ENCODE data around the gene RBKS. TPM values are rescaled to one million over a fixed set of nuclear protein-coding genes. Genes with fewer than 3 reads are reported as not detected.
"Not testable (repeated sequence)": the region's sequence is repeated elsewhere in the genome, so short reads cannot be mapped to it uniquely, and the experiment has no call there.

The RBKS gene
- total RNA-seq, 1 donor from 2014 or later = 1.6 TPM

DNA sequence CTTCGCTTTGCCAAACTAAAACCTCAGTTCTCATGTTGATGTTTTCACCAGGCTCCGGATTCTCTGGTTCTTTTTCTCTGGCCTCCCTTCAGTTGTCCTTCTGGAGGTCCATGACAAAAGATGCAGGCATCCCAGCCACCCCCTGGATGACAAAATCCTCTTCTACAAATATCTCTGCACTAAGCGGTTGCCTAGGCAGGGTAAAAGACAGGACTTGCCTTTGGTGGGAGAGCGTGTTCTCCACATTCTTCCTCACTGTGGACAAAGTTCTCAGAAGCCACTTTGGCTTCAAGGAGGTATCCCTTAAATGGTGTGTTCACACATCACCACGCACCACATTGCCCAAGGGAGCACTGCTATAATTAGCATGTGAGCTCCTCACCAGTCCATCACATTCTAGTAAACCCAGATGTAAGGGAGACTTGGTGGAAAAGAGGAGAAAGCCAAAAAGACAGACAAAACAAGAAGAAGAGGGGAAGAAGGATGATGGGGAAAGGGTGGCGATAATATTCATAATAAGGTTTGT is 142.3 kb downstream of the RBKS start:
- Histone ChIP-seq H3K27me3 (ENCODE audit: insufficient read depth, low read length) (no peaks in the 10 kb centered on the region), H3K4me3 (ENCODE audit: insufficient read depth, low read depth, low read length) (no peak overlapping the region), H3K79me2 (ENCODE audit: insufficient read depth, low read length) (no peaks in the 10 kb centered on the region), H3K4me1 (ENCODE audit: insufficient read depth, low read length) (no peaks in the 10 kb centered on the region), H2AFZ (ENCODE audit: low read depth, low read length) (no peak overlapping the region), H4K20me1 (ENCODE audit: insufficient read depth, low read length) (no peaks in the 10 kb centered on the region), H3K4me2 (ENCODE audit: low read length) (no peak overlapping the region), H3K9ac (ENCODE audit: low read length) (no peak overlapping the region), H3K36me3 (ENCODE audit: insufficient read depth, low read length) (no peaks in the 10 kb centered on the region), H3K9me3 (ENCODE audit: insufficient read depth, low read depth, low read length) (no peaks in the 10 kb centered on the region), H3K27ac (ENCODE audit: low read depth, low read length) (no peak overlapping the region)
- no peak for FAIRE-seq
- Mint-ChIP-seq H3K27me3 (ENCODE audit: low read depth, unreplicated experiment) (no peaks in the 10 kb centered on the region), H3K36me3 (ENCODE audit: low read depth, unreplicated experiment) (peaks cover 1% of the 10 kb centered on the region), H3K4me1 (ENCODE audit: low read depth, unreplicated experiment) (peaks cover 7% of the 10 kb centered on the region), H3K27ac (ENCODE audit: unreplicated experiment) (no peak overlapping the region), H3K9me3 (ENCODE audit: unreplicated experiment) (peaks cover 12% of the 10 kb centered on the region), H3K4me3 (ENCODE audit: unreplicated experiment) (no peak overlapping the region)
- TF ChIP-seq EZH2 (IDR thresholded peaks at IDR 0.05; ENCODE audit: insufficient read depth, low read length) = no peak
- TF ChIP-seq CTCF (IDR thresholded peaks at IDR 0.05; ENCODE audit: insufficient read depth, low read depth, low read length) = no peak
- no peak for DNase-seq (ENCODE audit: low read depth)

DNA sequence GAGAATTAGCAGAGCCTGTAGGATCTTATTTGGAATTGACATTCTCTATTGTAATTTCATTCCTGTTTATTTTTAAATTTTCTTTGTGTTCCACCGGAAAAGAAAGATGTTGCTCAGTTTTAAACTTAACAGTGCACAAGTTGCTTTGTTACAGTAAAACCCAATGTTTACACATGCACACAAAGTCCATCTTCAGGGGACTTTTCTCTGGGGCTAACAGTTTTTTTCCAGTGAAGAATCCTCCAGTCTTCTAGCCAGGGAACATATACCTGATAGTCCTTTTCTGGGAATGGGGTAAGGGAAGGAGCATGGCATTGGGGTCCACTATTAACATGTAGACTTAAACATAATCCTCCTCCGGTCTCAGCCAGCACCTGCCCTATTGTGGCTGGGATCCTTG is 143.9 kb downstream of the RBKS start:
- Histone ChIP-seq H3K4me1 (ENCODE audit: insufficient read depth, low read length) (no peaks in the 10 kb centered on the region), H3K9ac (ENCODE audit: low read length) (no peak overlapping the region), H3K4me2 (ENCODE audit: low read length) (no peak overlapping the region), H3K79me2 (ENCODE audit: insufficient read depth, low read length) (no peaks in the 10 kb centered on the region), H3K27me3 (ENCODE audit: insufficient read depth, low read length) (no peaks in the 10 kb centered on the region), H3K36me3 (ENCODE audit: insufficient read depth, low read length) (no peaks in the 10 kb centered on the region), H3K4me3 (ENCODE audit: insufficient read depth, low read depth, low read length) (no peak overlapping the region), H2AFZ (ENCODE audit: low read depth, low read length) (no peak overlapping the region), H4K20me1 (ENCODE audit: insufficient read depth, low read length) (no peaks in the 10 kb centered on the region), H3K9me3 (ENCODE audit: insufficient read depth, low read depth, low read length) (no peaks in the 10 kb centered on the region), H3K27ac (ENCODE audit: low read depth, low read length) (no peak overlapping the region)
- Mint-ChIP-seq H3K27me3 (ENCODE audit: low read depth, unreplicated experiment) (no peaks in the 10 kb centered on the region), H3K36me3 (ENCODE audit: low read depth, unreplicated experiment) (no peaks in the 10 kb centered on the region), H3K4me1 (ENCODE audit: low read depth, unreplicated experiment) (no peaks in the 10 kb centered on the region), H3K27ac (ENCODE audit: unreplicated experiment) (no peak overlapping the region), H3K4me3 (ENCODE audit: unreplicated experiment) (no peak overlapping the region), H3K9me3 (ENCODE audit: unreplicated experiment) (peaks cover 12% of the 10 kb centered on the region)
- TF ChIP-seq EZH2 (IDR thresholded peaks at IDR 0.05; ENCODE audit: insufficient read depth, low read length) (no peak), CTCF (IDR thresholded peaks at IDR 0.05; ENCODE audit: insufficient read depth, low read depth, low read length) (no peak)
- DNase-seq (ENCODE audit: low read depth) (no peak), FAIRE-seq (no peak)

GRCh38 chr2:27745494-27745893 is 144.7 kb downstream of the RBKS start:
- H3K4me2 ChIP-seq (ENCODE audit: low read length); H3K27ac Mint-ChIP-seq (ENCODE audit: unreplicated experiment); H3K4me3 ChIP-seq (ENCODE audit: insufficient read depth, low read depth, low read length); FAIRE-seq; DNase-seq (ENCODE audit: low read depth); H3K27me3 ChIP-seq (ENCODE audit: insufficient read depth, low read length); H3K36me3 ChIP-seq (ENCODE audit: insufficient read depth, low read length); H3K79me2 ChIP-seq (ENCODE audit: insufficient read depth, low read length); H3K9me3 ChIP-seq (ENCODE audit: insufficient read depth, low read depth, low read length); H2AFZ ChIP-seq (ENCODE audit: low read depth, low read length); H3K4me1 Mint-ChIP-seq (ENCODE audit: low read depth, unreplicated experiment); H3K4me3 Mint-ChIP-seq (ENCODE audit: unreplicated experiment); H3K36me3 Mint-ChIP-seq (ENCODE audit: low read depth, unreplicated experiment); H3K4me1 ChIP-seq (ENCODE audit: insufficient read depth, low read length); H3K27ac ChIP-seq (ENCODE audit: low read depth, low read length); H3K9ac ChIP-seq (ENCODE audit: low read length); H3K27me3 Mint-ChIP-seq (ENCODE audit: low read depth, unreplicated experiment); H4K20me1 ChIP-seq (ENCODE audit: insufficient read depth, low read length): not testable (repeated sequence)
- peaks cover 15% of the 10 kb centered on the region for H3K9me3 Mint-ChIP-seq (ENCODE audit: unreplicated experiment)

Measured in astrocyte (in vitro differentiated cells and primary cell).